HG03432 (cell line): ENCODE results near the gene DCTD.
"Not testable (repeated sequence)": the region's sequence is repeated elsewhere in the genome, so short reads cannot be mapped to it uniquely, and the experiment has no call there.

Experiments used
- ATAC-seq: cut with Tn5 transposase; IDR thresholded peaks from one replicate; pipeline ENCODE4 v1.9.1; 2021; ENCODE audit warnings: mild to moderate bottlenecking, moderate library complexity; ENCODE audit not compliant: unreplicated experiment

DCTD gene

DNA sequence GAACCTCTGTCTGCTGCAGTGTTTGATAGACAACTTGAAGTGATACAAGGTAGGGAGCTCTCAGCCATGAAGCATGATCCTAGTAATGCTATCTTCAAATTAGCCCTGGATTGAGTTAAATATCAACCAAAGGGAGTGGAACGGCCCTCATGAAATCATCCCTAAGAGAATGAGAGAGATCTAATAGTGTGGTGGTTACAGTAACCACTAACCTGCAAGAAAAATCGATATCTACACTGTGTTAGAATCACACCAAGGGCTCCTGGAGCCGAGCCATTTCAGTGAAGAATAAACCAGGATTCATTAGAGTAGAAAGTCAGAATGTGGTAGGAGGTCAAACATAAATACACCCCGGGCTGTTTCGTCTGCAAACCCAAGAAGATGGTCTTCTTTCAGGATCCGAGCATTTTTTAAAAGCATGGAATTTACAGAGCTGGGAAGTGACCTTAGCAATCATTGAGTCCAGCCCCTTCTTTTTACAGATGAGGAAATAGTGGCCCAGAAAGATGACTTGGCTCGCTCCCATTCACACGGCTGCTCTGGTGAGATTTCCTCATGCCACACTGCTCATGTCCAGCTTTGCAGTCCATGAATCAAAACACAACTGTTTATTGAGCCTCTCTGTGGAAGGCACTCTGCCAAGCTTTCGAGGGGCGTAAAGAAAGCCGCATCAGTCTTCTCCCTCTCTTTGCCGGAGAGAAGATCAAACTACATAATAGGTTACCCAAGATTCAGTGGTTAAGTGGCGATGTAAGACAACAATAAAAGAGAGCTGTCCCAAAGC, 5.5 kb upstream of the DCTD start:
- no peak for ATAC-seq

DNA sequence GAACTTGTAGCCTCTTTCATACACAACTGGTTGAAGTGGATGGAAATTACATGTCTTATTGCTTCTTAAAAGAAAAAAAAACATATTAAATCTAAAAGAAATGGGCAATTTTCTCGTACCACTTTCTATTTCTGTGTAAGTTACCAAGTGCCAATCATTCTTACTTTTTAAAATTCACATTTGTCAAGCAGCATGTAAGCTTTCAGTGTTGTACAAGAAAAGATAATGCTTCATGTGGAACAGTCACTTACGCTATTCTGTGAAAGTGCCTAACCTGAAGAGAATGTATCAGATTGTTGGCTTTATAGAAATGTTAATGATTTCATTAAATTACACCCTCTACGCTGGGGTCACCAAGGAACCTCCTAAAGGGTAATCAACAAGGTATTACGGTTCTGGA, 4.4 kb upstream of the DCTD start:
- no peak for ATAC-seq

- no peak for ATAC-seq
Observed at GRCh38 chr4:182920676-182921075, 3.5 kb upstream of the DCTD start.

- ATAC-seq, result peak; percentile 21
Observed at GRCh38 chr4:182918791-182919302, 1.7 kb upstream of the DCTD start.

GRCh38 chr4:182918044-182918607, 940 bp upstream of the DCTD start:
- ATAC-seq, result peak; percentile 20

- ATAC-seq, result peak; percentile 27
Observed at GRCh38 chr4:182916483-182917181, 554 bp downstream of the DCTD start.

DNA sequence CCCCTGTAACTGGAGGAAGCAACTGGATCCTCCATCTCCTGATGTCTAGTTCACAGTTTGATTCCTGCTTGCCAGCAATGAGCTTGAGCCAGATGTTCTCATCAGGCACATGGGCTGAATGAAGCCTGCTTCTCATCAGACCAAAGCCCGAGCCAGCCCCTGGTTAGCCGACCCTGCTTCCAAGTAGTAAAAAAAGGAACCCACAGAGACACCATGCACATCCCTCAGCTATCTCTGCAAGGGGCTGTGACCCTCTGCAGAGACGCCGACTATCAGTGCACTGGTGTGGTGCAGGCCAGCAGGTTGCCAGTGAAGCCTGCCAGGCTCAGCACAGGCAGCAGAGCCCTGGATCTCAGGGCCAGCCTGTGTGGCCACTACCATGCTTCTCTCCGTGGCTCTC, 2.8 kb downstream of the DCTD start:
- ATAC-seq, result no peak

DNA sequence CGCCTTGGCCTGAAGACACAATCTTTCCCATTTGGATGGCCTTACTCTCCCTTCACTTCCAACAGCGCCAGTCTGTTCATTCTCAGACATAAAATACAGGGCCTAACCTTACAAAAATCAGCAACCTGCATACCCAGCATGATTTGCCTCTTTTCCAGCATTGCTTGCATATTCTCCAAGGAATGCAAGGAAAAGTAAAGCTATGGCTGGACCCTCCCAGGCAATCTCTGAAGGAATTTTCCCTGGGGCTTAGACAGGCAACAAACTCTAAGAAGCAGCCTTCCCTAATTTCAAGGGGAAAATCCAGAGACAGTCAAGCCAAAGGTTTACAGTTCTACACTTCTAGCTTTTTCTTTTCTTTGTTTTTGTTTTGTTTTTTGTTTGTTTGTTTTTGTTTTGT, 3.6 kb downstream of the DCTD start:
- ATAC-seq, result no peak

DNA sequence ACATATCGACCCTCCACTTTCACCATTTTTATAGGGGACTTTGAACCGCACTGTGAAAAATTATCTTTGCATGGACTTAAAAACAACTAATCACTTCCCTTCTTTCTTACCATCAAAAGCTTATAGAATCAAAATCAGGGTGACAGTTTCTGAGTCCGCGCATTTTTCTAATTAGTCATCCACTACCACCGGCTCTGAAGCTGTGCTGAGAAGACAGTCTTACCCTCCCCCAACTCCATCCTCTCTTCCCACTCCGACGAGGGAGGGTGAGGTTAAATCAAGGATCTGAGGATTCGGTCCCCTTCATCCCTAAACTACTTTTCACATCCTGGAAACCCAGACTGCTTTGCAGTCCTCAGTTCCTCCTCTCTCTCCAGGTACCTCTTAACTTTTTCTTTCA, 4.2 kb downstream of the DCTD start:
- no peak for ATAC-seq

GRCh38 chr4:182908124-182908523, 9.1 kb downstream of the DCTD start:
- no peak for ATAC-seq

GRCh38 chr4:182907396-182907795, 9.8 kb downstream of the DCTD start:
- ATAC-seq, result no peak

DNA sequence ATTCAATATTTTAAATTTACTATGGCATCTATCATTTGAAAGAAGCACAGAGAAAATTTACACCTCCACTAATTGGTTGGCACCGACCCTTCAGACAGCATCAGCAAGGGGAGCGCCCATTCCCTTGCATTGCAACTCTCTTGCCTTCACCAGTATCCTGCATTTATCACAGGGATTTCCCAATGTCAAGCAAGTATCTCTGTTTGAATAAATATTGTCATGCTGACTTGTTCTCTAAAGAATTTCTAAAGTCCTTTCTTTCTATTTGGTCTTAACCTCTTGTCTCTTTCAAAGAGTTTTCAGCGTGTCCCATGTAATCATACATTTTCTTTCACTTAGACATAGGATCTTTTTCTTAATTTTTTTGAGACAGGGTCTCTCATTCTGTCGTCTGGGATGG, 10.4 kb downstream of the DCTD start:
- no peak for ATAC-seq

DNA sequence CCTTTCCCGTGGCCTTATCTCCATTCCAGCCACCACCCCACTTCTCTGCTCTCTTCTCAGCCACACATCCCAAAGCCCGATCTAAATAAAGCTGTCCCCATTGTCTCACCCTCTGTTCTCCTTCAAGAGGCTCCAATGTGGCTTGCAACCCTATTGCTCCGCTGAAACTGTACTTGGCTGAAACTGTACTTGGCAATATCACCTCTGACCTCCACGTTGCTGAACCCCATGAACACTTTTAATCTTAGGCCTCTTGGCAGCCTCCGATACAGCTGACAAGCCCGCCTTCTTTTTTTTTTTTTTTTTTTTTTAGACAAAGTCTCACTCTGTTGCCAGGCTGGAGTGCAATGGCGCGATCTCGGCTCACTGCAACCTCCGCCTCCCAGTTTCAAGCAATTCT, 12.1 kb downstream of the DCTD start:
- no peak for ATAC-seq

DNA sequence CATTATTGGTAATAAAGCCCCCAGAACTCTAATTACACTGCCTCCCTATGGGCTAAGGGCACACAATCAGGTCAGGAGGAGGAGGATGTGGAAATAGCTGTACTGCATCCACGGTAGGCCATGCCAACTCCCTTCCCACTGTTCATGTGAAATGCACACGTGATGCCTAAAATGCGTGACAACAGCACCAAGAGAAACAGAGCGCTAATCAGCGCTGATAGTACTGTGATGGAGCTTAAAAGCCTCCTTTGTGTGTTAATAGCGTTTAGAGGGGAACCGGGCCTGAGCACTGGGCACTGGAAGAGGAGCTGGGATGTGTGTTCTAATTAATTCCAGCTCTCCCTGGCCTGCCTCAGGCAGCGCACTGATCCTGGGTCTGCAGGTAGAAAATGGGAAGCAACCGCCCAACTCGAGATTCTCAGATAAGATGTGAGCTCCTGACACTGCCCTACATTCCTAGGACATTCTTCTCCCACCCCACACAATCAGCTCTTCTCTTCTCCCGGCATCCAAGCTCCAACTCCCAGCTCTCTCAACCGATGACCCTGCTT, 12.9 kb downstream of the DCTD start:
- ATAC-seq, result no peak

- ATAC-seq, result no peak
Observed at GRCh38 chr4:182903013-182903412, 14.2 kb downstream of the DCTD start.

GRCh38 chr4:182901337-182901736, 15.8 kb downstream of the DCTD start:
- ATAC-seq, result no peak

DNA sequence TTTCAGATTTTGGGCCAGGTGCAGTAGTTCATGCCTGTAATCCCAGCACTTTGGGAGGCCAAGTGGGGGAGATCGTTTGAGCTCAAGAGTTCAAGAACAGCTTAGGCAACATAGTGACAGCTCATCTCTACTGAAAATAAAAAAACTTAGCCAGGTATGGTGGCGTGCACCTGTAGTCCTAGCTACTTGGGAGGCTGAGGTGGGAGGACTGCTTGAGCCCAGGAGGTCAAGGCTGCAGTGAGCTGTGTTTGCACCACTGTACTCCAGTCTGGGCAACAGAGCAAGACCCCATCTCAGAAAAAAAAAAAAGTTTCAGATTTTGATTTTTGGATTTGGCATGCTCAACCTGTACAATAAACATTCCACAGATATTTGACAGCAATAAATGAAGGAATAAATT, 17.2 kb downstream of the DCTD start:
- ATAC-seq, result not testable (repeated sequence)

- no peak for ATAC-seq
Observed at GRCh38 chr4:182898479-182898799, 18.7 kb downstream of the DCTD start.

- ATAC-seq, result no peak
Observed at GRCh38 chr4:182897601-182898478, 19.3 kb downstream of the DCTD start.

- no peak for ATAC-seq
Observed at GRCh38 chr4:182896421-182896820, 20.8 kb downstream of the DCTD start.

DNA sequence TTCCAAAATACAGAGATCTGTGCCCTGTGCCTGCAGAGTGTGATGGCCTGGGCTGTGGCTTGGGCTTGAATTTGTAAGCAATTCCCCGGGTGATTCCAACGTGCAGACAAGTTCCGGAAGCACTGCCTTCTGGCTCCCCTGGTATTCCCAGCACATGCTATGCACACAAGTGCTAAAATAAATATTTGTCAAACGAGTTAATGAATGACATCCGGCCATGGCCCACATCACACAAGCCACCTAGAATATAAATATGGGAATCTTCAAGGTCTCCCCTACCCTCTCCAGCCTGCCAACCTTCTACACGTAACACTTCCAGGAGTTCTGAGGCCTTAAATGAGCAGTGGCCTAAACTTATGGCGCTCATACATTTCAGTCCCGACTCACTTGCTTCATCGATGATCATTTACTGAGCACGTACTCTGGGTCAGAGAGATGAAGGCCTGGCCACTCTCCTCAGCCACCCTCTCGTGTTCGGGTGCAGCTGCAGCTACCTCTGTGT, 21.3 kb downstream of the DCTD start:
- no peak for ATAC-seq
